IPS DF 6.9 (cell line): ENCODE data around the gene HCN2.

Source experiments
- DNase-seq: peaks from one replicate; pipeline ENCODE4 v3.0.0-alpha.2; 2013; ENCODE audit warnings: low read depth, low spot score
- H3K27ac ChIP-seq: one replicate; pipeline ENCODE4 v1.5.1; 2013; ENCODE audit warnings: low read length, control low read depth
- H3K27me3 ChIP-seq: 2 replicates; pipeline ENCODE4 v1.6.1; 2013; ENCODE audit warnings: mild to moderate bottlenecking, low read length; ENCODE audit not compliant: control insufficient read depth, insufficient read depth
- H3K36me3 ChIP-seq: 2 replicates; pipeline ENCODE4 v1.6.1; 2013; ENCODE audit warnings: low read length; ENCODE audit not compliant: control insufficient read depth, insufficient read depth
- H3K4me1 ChIP-seq: 2 replicates; pipeline ENCODE4 v1.6.1; 2013; ENCODE audit warnings: low read length; ENCODE audit not compliant: control insufficient read depth, insufficient read depth
- H3K4me3 ChIP-seq: 2 replicates; pipeline ENCODE4 v1.5.1; 2013; ENCODE audit warnings: mild to moderate bottlenecking, low read length
- H3K9me3 ChIP-seq: 2 replicates; pipeline ENCODE4 v1.6.1; 2013; ENCODE audit warnings: low read length, inconsistent platforms; ENCODE audit not compliant: control insufficient read depth, insufficient read depth
- WGBS: extraction: QIAGEN DNeasy Blood & Tissue Kit; methylation state at CpG from one replicate; pipeline ENCODE4 v1.1.7; 2013; ENCODE audit warnings: mixed read lengths, missing lambda C conversion rate; ENCODE audit not compliant: insufficient read length, insufficient coverage; 5-methylcytosine and 5-hydroxymethylcytosine counted together

The HCN2 gene

GRCh38 chr19:589693-590395 is at the start of gene HCN2:
Gene HCN2 (plus strand): TSS chr19:589881. CDS start chr19:589946, 65 bp downstream.
- no peaks in the 10 kb centered on the region for H3K9me3 ChIP-seq
- no peaks in the 10 kb centered on the region for H3K36me3 ChIP-seq
- peaks cover 3% of the 10 kb centered on the region; the same call in 1 of the 2 replicates for H3K4me1 ChIP-seq
- DNase-seq, result no peak
- peak within 1 kb of the TSS; percentile 29; the same call in 1 of the 2 replicates for H3K4me3 ChIP-seq
- H3K27me3 ChIP-seq, result peaks cover 13% of the 10 kb centered on the region; the same call in 1 of the 2 replicates
- no CpG with 5 or more reads among the region's 132 CpGs for WGBS
- no peak within 1 kb of the TSS for H3K27ac ChIP-seq

DNA sequence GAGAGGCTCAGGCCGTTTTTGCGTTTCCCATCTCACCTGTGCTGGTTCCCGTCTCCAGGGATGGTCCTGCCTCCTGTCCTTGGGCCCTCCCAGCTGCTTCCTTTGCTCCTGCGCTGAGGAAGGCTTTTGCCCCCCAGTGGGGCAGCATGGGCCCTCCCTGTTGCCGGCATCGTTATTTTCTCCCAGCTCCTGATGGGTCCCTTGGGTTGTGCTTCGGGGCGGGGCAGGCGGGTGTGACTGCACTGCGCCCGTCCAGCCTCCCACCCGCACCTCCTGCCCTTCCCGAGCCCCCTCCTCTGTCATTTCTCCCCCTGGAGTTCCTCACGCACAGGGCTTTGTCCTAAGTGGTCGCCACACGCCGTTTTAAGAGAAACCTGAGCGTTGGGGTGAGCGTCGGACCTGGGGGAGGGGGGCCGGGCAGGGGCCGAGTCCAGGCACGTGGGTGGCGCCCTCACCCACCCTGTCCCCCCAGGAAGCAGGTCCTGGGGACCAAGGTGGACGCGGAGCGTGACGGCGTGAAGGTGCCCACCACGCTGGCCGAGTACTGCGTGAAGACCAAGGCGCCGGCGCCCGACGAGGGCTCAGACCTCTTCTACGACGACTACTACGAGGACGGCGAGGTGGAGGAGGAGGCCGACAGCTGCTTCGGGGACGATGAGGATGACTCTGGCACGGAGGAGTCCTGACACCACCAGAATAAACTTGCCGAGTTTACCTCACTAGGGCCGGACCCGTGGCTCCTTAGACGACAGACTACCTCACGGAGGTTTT is 48.6 kb upstream of the HCN2 start:
- Histone ChIP-seq H3K4me3 (no peak overlapping the region), H3K27ac (no peak overlapping the region), H3K9me3 (no peaks in the 10 kb centered on the region), H3K36me3 (peaks cover 33% of the 10 kb centered on the region), H3K4me1 (no peaks in the 10 kb centered on the region; the same call in 1 of the 2 replicates), H3K27me3 (no peaks in the 10 kb centered on the region)
- WGBS, result no CpG with 5 or more reads among the region's 51 CpGs
- DNase-seq, result no peak

DNA sequence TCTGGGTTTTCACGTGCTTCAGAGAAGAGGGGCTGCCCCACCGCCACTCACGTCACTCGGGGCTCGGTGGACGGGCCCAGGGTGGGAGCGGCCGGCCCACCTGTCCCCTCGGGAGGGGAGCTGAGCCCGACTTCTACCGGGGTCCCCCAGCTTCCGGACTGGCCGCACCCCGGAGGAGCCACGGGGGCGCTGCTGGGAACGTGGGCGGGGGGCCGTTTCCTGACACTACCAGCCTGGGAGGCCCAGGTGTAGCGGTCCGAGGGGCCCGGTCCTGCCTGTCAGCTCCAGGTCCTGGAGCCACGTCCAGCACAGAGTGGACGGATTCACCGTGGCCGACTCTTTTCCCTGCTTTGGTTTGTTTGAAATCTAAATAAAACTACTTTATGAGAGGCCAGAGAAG is 48.0 kb upstream of the HCN2 start:
- no peak for DNase-seq
- Histone ChIP-seq H3K27me3 (no peaks in the 10 kb centered on the region), H3K4me1 (no peaks in the 10 kb centered on the region; the same call in 1 of the 2 replicates), H3K4me3 (no peak overlapping the region), H3K9me3 (no peaks in the 10 kb centered on the region), H3K27ac (no peak overlapping the region), H3K36me3 (peaks cover 26% of the 10 kb centered on the region)
- no CpG with 5 or more reads among the region's 26 CpGs for WGBS

- WGBS, result no CpG with 5 or more reads among the region's 34 CpGs
- no peak for DNase-seq
- H3K27me3 ChIP-seq, result no peaks in the 10 kb centered on the region
These were observed 47.4 kb upstream of the HCN2 start for GRCh38 chr19:542173-542866.

GRCh38 chr19:543910-544608 is 45.6 kb upstream of the HCN2 start, which contains the start of gene GZMM:
Gene GZMM (plus strand): TSS chr19:544053. CDS start chr19:544072, 19 bp downstream.
- WGBS, result no CpG with 5 or more reads among the region's 31 CpGs
- no peak for DNase-seq

More at GRCh38 chr19:542173-542866, 47.4 kb upstream of the HCN2 start:
- Histone ChIP-seq H3K4me3 (no peak overlapping the region), H3K4me1 (no peaks in the 10 kb centered on the region; the same call in 1 of the 2 replicates), H3K36me3 (peaks cover 22% of the 10 kb centered on the region), H3K27ac (no peak overlapping the region), H3K9me3 (no peaks in the 10 kb centered on the region)

GRCh38 chr19:547117-547516 is 42.6 kb upstream of the HCN2 start:
- WGBS, result no CpG with 5 or more reads among the region's 15 CpGs
- no peak for DNase-seq
- Histone ChIP-seq H3K4me1 (peaks cover 1% of the 10 kb centered on the region; the same call in 1 of the 2 replicates), H3K4me3 (no peak overlapping the region), H3K27ac (no peak overlapping the region), H3K9me3 (no peaks in the 10 kb centered on the region), H3K36me3 (no peaks in the 10 kb centered on the region; the same call in 1 of the 2 replicates), H3K27me3 (no peaks in the 10 kb centered on the region)

More at GRCh38 chr19:543910-544608, 45.6 kb upstream of the HCN2 start, which contains the start of gene GZMM:
- Histone ChIP-seq H3K27me3 (no peaks in the 10 kb centered on the region), H3K4me1 (peaks cover 1% of the 10 kb centered on the region; the same call in 1 of the 2 replicates), H3K9me3 (no peaks in the 10 kb centered on the region), H3K4me3 (no peak within 1 kb of the TSS), H3K36me3 (peaks cover 12% of the 10 kb centered on the region; the same call in 1 of the 2 replicates), H3K27ac (no peak within 1 kb of the TSS)

DNA sequence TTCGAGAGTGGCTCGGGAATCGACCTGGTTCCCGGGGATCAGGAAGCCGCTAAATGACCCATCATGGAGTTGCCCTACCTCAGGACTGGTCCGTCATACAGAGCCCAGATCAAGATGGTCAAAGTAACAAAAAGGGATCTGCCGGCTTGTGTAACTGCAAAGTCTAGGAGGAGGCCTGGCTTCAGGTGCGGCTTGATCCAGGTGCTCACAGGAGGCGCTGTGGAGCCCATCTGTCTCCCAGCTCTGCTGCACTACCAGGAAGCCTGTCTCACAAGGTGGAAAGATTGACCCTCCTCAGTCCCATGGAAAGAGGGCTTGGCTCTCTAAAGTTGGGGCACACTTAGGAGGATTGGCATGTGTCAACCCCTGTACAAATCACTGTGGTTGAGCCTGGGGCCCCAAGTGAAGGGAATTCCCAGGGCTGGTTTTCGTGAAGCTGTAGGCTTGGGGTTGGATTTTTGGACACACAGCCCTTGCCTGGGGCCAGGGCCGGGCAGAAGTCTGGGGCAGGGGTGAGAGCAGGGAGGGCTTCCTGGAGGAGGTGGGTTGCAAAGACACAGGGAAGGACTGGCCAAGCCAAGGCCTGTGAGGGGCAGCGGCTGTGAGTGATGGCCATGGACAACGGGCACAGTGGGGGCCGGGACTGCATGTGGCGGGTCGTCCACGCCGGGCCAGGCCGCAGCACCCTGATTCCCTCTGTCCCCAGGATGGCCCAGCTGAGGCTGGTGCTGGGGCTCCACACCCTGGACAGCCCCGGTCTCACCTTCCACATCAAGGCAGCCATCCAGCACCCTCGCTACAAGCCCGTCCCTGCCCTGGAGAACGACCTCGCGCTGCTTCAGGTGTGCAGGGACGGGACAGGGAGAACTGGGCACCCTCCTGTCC is 41.6 kb upstream of the HCN2 start:
- Histone ChIP-seq H3K4me1 (peaks cover 1% of the 10 kb centered on the region; the same call in 1 of the 2 replicates), H3K4me3 (no peak overlapping the region), H3K36me3 (no peaks in the 10 kb centered on the region; the same call in 1 of the 2 replicates), H3K27me3 (no peaks in the 10 kb centered on the region), H3K27ac (no peak overlapping the region), H3K9me3 (no peaks in the 10 kb centered on the region)
- no CpG with 5 or more reads among the region's 26 CpGs for WGBS
- DNase-seq, result no peak

DNA sequence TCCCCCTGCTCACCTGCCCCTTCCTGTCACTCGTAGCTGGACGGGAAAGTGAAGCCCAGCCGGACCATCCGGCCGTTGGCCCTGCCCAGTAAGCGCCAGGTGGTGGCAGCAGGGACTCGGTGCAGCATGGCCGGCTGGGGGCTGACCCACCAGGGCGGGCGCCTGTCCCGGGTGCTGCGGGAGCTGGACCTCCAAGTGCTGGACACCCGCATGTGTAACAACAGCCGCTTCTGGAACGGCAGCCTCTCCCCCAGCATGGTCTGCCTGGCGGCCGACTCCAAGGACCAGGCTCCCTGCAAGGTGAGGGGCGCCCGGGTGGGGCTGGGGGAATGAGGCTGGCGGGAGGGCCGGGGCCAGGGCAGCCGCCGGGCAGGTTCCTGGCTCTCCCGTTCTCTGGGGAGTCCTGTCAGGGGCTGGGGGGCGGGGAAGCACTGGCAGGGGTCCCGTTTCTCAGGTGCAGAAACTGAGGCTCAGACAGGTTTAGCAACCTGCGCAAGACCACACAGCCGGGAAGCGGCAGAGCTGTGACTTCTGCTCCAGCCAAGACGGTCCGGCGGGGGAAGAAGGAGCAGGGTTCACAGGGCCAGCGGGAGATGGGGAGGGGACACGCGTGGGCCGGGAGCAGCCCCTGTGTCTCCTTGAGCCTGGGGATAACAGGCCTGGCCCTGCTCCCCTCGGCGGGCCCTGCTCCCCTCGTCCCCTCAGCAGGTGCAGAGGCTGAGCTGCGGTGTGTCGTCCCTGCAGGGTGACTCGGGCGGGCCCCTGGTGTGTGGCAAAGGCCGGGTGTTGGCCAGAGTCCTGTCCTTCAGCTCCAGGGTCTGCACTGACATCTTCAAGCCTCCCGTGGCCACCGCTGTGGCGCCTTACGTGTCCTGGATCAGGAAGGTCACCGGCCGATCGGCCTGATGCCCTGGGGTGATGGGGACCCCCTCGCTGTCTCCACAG is 40.5 kb upstream of the HCN2 start:
- H3K4me3 ChIP-seq, result no peak overlapping the region
- no CpG with 5 or more reads among the region's 52 CpGs for WGBS
- H3K27ac ChIP-seq, result no peak overlapping the region
- H3K27me3 ChIP-seq, result no peaks in the 10 kb centered on the region
- no peaks in the 10 kb centered on the region for H3K9me3 ChIP-seq
- no peak for DNase-seq
- H3K4me1 ChIP-seq, result peaks cover 1% of the 10 kb centered on the region; the same call in 1 of the 2 replicates
- no peaks in the 10 kb centered on the region; the same call in 1 of the 2 replicates for H3K36me3 ChIP-seq
